Head of caudate nucleus (tissue), 42 donors: ENCODE measurements around the gene ZBTB49.
"Not testable (repeated sequence)": the region's sequence is repeated elsewhere in the genome, so short reads cannot be mapped to it uniquely, and the experiment has no call there.

Experiments
- DNase-seq, 42 donors: peaks; one replicate each; pipeline versions ENCODE4 v3.0.0 to v3.0.0-alpha.2; 2020 to 2021; ENCODE audit warnings: mixed read lengths in 7 of 42
- intact Hi-C: fragments of 100-400 bp; cut with DNase I; formaldehyde crosslinking; loops from one replicate; pipeline ENCODE4 v1.15.0; 2022

Gene ZBTB49, protein sequence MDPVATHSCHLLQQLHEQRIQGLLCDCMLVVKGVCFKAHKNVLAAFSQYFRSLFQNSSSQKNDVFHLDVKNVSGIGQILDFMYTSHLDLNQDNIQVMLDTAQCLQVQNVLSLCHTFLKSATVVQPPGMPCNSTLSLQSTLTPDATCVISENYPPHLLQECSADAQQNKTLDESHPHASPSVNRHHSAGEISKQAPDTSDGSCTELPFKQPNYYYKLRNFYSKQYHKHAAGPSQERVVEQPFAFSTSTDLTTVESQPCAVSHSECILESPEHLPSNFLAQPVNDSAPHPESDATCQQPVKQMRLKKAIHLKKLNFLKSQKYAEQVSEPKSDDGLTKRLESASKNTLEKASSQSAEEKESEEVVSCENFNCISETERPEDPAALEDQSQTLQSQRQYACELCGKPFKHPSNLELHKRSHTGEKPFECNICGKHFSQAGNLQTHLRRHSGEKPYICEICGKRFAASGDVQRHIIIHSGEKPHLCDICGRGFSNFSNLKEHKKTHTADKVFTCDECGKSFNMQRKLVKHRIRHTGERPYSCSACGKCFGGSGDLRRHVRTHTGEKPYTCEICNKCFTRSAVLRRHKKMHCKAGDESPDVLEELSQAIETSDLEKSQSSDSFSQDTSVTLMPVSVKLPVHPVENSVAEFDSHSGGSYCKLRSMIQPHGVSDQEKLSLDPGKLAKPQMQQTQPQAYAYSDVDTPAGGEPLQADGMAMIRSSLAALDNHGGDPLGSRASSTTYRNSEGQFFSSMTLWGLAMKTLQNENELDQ

DNA sequence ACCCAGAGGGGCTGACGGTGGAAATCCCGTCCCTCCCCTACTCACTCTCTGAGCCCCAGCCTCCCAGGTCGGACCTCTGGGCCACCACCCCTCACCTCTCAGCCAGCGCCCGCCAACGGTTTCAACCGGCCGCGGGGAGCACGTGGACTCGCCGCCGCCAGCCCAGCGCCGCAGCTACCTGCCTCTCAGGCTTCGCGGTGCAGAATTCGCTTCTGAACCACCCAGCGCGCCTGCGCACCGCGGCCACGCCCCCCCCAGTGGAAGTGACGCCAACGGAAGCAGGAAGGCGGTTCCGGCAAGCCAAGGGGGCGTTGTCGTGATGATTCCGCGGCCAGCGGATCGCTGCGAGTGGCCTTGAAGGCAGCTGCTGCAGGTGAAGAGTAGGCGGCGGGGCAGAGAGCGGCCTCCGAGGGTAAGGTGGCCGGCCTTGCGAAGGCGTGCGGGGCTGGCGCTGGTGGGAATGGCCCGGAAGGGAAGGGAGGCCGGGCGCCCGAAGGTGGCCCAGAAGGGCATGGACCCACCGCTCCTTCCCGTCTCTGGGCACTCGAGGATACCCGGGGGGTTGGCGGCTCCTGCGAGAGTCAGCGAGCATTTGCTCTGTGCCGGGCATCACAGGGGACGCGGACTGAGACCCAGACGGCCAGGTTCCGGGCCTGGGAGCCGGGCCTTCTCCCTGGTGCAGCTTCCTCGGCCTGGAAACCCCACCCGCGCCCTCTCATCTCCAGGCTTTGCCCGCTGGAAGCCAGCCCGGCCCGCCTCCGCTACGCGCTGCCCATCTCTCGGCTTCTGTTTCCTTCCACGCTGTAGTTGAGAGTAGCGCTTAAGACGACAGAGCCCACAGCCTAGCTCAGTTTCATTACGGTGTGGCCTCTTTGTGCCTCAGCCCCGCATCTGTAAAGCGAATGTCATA is at the start of gene ZBTB49, which contains the start of gene LYAR:
TSS of gene ZBTB49 (plus strand) at position 311 of the 910 bp plus-strand sequence. CDS start 9,695 bp downstream, outside the sequence.
TSS of gene LYAR (minus strand) at position 214 of the 910 bp plus-strand sequence. CDS start 6,412 bp downstream, outside the sequence.
- intact Hi-C loops: loop anchor here (5.0 kb wide), 1 partner anchor 43 kb away; the partner anchor contains the start of gene TMEM128
- DNase-seq: peak; percentile 84 to 97 (median 94)

DNA sequence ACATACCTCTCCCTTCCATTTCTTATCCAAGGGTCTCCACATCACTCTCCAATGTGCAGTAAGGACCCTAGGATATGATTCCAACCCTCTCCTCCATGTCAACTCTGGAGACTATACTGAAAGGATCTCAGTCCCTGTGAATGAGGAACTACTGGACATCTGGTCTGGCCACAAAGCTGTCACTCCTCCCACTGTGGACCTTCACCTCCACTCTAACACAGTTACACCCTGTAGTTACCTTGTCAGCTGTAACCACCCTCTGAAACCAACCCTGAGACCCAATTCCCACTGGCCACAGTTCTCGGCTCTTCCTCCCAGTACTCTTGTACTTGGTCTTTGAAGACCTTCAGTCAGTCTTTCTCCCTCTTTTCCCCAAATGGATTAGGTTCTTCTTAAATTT is 44.9 kb upstream of the ZBTB49 start:
- DNase-seq: no peak
- intact Hi-C loops: loop anchor here (5.0 kb wide), 1 partner anchor 42 kb away; no protein-coding TSS in a partner anchor

DNA sequence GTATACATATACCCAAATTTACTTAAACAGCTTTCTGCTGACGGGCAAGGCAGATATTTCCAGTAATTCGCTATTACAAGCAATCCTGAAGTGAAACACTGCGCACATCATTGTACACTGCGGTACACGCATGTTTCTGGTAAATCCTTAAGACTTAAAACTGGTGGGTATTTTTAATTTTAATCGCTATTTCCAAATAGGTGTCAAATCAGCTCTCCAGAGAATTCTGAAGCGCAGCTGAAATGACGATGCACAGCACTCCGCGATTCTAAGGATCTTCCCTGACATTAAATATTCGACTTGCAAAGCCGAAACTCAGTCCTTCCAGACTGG is 42.4 kb upstream of the ZBTB49 start:
- DNase-seq: peak in 2 of 42 donors; percentile 16 to 17
- intact Hi-C loops: loop anchor here (5.0 kb wide), 1 partner anchor 40 kb away; no protein-coding TSS in a partner anchor

DNA sequence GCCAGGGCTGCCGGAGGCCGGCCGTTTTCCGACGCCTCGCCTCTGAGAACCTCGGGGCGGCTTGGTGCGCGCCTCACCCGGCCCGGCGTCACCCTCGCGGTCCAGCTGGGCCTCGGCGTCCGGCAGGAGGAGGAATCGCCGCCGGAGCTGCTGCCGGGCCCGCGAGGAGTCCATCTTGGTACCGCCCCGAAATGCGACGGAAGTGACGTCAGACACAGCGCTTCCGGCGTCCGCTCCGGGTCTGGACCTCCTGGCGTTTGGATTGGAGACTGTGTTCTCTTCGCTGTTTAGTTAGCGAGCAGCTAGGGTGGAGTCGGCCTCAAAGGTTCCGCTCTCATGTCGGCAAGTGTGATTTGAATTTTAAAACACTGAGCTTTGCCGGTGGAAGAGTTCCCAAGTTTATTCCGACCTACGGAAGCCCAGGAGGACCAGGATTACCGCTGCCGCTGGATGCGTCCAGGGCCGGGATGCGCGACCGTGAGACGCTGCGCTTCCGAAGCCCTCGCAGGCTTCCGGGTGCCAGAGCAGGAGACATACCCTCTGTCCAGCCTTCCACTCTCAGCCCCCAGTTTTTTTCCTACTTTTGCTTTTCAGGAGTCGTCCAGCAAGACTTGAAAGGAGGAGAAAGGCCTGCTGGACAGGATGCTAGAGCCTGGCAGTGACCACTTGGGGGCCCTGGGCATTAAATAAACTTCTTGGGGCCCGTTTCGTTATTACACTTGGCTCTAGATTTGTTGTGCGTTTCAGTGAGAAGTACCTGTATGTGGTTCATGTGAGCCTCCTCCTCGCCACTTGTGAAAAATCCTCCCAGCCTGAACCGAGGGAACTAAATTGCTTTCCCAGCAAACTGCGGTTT is 41.8 kb upstream of the ZBTB49 start, which contains the start of gene TMEM128:
TSS of gene TMEM128 (minus strand) at position 195 of the 856 bp plus-strand sequence. CDS start at position 174, 21 bp downstream.
- intact Hi-C loops: loop anchor here (5.0 kb wide), 1 partner anchor 39 kb away; no protein-coding TSS in a partner anchor

DNA sequence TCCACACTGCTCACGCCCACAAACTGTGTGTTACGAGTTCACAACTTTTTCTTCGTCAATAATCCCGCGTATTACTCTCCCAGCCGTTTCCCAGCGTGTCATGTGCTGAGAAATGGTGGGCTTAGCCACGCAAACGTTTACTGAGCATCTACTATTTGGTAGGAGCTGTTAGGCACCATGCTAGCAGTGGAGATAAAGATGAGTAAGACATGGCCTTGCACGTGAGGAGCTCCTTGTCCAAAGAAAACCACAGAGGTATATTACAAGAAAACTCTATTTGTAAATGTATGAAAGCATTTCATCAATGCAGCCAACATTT is 41.2 kb upstream of the ZBTB49 start:
- peak in 3 of 42 donors; percentile 13 to 28 (median 26) for DNase-seq
- intact Hi-C loops: loop anchor here (5.0 kb wide), 1 partner anchor 38 kb away; no protein-coding TSS in a partner anchor

More for the DNA sequence above, 41.8 kb upstream of the ZBTB49 start, which contains the start of gene TMEM128:
- peak; percentile 92 to 98 (median 96) for DNase-seq

DNA sequence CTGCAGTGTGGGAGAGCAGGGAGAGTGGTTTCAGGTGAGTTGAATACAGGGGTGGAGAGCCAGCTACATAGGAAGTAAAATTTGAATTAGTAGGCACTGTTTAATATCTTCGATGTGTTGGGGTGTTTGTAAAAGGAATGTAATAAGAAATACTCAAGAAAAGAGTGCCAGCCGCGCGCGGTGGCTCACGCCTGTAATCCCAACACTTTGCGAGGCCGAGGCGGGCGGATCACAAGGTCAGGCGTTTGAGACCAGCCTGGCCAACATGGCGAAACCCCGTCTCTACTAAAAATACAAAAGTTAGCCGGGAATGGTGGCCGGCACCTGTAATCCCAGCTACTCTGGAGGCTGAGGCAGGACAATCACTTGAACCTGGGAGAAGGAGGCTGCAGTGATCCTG is 40.7 kb upstream of the ZBTB49 start:
- not testable (repeated sequence) for DNase-seq
- intact Hi-C loops: loop anchor here (5.0 kb wide), 1 partner anchor 38 kb away; no protein-coding TSS in a partner anchor

DNA sequence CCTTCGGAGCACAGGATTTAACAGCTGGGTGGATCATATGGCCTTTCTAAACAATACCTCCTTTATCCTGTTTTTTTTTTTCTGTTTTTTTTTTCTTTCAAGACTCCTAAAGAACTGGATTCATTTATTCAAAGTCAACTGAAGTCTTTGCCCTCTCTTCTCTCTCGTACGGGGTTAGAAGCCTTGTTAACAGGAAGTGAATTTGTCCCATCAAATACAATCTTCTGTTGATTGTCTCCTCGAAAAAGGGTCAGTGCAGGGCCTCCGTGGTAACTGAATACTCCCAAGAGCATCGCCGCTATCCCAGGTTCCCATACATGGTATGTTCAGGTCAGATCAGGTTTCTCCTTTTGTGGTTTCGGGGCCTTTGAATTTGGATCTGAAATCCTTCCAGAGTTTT is 40.2 kb upstream of the ZBTB49 start:
- DNase-seq: no peak
- intact Hi-C loops: loop anchor here (5.0 to 10.0 kb wide), 2 partner anchors 37 to 185 kb away; no protein-coding TSS in a partner anchor

DNA sequence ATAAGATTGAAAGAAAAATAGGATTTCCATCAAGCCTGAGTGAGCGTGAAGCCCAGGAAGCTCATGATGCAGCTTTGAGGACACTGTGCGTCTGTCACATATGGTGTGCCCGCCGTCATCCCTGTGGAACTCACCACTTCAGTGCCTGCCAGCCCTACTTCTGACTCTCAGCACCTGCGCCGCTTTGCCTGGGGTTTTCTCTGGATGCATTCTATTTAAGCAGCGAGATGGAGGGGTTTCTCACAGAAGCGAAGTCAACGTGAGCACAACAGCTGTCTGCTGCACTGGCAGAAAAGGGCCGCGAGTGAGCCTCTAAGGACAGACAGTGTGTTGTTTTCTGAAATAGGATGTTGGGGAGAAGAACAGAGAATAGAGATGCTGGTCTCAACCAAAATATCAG is 35.9 kb upstream of the ZBTB49 start:
- DNase-seq: peak in 6 of 42 donors; percentile 11 to 25 (median 22)
- intact Hi-C loops: loop anchor here (10.0 kb wide), 1 partner anchor 181 kb away; no protein-coding TSS in a partner anchor

DNA sequence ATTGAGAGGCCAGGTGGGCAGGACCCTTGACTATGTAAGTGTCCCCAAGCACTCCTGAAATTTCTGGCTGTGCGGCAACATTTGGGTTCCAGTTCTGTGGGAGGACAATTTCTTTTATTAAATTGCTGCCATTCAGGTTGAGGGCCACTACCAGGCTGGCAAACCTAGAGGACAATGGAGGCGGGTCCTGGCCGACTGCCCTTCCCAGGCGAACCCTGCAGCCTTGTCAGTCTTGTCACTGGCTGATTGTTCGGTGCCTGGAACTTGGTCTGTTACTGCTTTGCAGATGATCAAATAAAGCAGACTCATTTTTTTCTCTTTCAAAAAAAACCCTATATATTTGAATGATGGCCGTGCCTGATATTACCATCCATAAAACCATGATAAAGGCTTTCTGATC is 35.4 kb upstream of the ZBTB49 start:
- intact Hi-C loops: loop anchor here (5.0 to 10.0 kb wide), 2 partner anchors 78 to 180 kb away; no protein-coding TSS in a partner anchor
- peak; percentile 58 to 91 (median 80) for DNase-seq

DNA sequence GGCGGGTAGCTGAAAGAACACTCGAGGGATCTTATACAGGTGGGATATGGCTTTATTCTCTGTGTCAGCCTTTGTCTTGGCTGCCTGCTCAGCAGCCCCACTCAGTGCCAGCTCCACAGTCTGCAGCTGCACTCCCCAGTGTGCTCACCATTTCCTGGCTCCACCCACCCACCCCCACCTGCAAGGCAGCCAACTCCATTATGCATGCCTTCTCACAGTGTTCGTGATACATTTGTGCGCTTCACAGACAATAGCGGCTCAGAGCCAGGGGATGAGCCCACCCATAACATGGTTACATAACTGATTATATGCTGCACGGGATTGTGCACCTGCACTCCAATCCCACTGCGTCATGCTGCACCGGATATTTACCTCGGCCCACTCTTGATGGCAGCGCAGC is 33.3 kb upstream of the ZBTB49 start:
- peak in 26 of 42 donors; percentile 14 to 81 (median 40) for DNase-seq
- intact Hi-C loops: loop anchor here (5.0 to 10.0 kb wide), 2 partner anchors 76 to 178 kb away; no protein-coding TSS in a partner anchor

DNA sequence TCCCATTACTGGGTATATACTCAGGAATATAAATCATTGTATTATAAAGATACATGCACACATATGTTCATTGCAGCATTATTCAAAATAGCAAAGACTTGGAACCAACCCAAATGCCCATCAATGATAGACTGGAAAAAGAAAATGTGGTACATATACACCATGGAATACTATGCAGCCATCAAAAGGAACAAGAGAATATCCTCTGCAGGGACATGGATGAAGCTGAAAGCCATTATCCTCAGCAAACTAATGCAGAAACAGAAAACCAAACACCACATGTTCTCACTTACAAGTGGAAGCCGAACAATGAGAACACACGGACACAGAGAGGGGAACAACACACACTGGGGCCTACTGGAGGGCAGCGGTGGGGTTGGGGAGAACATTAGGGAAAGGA is 32.3 kb upstream of the ZBTB49 start:
- intact Hi-C loops: loop anchor here (5.0 to 10.0 kb wide), 2 partner anchors 75 to 177 kb away; no protein-coding TSS in a partner anchor
- DNase-seq: not testable (repeated sequence)

DNA sequence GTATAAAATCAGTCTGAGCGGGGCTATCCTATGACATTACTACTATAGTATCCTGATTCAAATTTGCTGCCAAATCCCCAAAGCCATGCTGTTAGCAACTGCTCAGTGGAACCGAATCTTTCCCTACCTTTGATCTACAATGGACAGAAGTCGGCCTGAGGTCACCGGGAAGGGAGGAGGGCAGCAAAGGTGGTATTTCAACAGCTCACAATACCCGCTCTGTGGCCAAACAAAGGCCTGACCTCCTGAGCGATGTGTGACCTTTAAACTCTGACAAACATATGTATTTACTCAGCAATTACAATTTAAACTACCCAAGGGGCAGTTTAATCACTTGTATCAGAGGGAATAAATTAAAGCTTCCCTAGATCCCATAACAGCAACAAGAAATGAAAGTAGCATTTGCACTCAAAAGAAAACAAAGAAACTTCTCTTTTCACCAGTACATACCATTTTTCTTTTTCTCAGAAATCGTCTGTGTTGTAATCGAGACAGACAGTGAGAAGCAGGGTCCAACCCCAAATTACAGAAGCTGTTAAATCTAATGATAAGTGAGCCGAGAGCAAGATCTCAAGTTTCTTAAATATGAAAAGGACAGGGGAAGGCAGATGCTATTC is 30.5 kb upstream of the ZBTB49 start:
- no peak for DNase-seq

DNA sequence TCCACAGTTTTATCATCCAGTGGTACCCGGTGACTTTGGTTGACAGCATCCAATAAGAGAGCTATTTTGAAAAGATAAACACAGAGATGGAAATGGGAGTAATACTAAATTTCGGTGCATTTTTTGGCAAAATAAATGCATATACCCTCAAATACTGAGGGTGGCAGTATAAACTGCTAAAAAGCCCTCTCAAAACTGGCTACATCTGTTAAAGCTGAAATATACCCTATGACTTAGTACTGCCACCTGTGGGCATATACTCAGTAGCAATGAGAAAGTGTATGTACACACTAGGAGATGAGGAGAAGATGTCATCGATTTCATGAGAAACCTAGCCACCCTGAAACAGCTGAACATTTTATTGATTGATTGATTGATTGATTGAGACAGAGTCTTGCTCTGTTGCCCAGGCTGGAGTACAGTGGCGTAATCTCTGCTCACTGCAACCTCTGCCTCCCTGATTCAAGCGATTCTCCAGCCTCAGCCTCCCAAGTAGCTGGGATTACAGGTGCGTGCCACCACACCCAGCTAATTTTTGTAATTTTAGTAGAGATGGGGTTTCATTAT is 29.8 kb upstream of the ZBTB49 start:
- no peak for DNase-seq
- intact Hi-C loops: no loop called here

More for the DNA sequence above, 30.5 kb upstream of the ZBTB49 start:
- intact Hi-C loops: loop anchor here (5.0 to 10.0 kb wide), 2 partner anchors 73 to 175 kb away; no protein-coding TSS in a partner anchor

DNA sequence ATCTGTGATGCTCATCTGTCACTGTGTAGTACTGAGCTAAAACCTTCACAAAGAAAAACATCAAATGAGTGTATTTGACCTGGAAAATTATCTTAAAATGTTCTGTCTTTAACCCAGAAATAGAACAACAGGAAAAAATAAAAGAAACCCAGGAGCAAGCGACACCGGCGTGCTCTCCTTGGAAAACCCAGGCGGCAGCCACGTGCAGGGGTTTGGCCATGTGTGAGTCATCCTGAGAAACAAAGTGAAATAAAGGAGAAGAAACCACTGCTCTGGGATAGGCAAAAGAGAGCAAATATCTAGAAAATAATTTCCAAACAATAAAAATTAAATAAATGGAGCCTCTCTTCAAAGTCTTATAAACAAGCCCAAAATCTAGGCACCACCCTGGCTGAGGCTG is 22.1 kb upstream of the ZBTB49 start:
- DNase-seq: peak in 1 of 42 donors; percentile 36
- intact Hi-C loops: no loop called here

DNA sequence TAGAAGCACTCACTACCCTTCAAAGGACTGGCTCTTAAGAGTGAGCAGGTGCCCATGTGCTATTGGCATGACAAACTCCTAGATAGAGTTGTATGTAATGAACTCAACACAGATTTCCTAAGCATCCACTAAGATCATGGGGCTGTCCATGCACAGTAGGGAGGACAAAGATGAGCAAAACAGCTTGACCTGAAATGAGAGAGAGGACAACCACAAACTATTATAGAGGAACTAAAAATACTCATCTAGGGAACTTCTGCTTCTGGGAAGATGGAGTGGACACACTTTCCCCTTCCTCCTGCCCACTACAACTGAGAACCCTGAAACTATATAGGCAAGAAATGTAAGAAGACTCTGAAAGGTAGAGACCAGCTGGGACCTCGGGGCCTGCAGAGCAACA is 21.3 kb upstream of the ZBTB49 start:
- intact Hi-C loops: no loop called here
- no peak for DNase-seq

DNA sequence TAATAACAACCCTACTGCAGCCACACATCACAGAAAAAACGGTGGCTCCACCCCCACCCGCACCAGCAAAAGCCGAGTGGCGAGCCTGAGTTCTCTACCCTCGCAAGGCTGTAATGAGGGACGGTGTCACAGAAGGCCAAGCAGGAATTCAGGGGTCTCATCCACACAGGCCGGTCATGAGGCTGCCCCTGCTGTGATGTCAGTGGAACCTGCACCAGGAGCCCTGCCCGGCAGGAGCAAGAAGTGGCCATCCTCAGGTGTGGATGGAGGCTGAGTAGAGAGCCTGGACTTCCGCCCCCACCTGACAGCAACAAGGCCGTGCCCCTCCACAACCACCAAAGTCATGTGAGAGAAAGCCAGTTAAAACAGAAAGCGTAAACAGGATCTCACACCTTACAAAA is 20.7 kb upstream of the ZBTB49 start:
- no peak for DNase-seq
- intact Hi-C loops: no loop called here
